ENCODE results near the gene CACHD1. TPM values are rescaled to one million over a fixed set of nuclear protein-coding genes. Genes with fewer than 3 reads are reported as not detected.

The CACHD1 gene
- total RNA-seq, 4 donors from 2014 or later = 7.7 to 20.1 (median 9.8) TPM

- peak overlapping the region in 3 of 4 donors; percentile 42 to 71 (median 44) for H3K27ac ChIP-seq
Observed at GRCh38 chr1:64535938-64536835, 66.3 kb downstream of the CACHD1 start.

GRCh38 chr1:64536836-64537490, 67.0 kb downstream of the CACHD1 start:
- WGBS, 2 donors (ENCODE audit: low coverage in 1 of 2) = 51 to 58% methylated on average over 4 to 8 of the region's 8 CpGs
- Histone ChIP-seq H3K27ac (peak overlapping the region in 3 of 4 donors; percentile 42 to 71 (median 44)), H3K9me3 (no peaks in the 10 kb centered on the region), H3K4me1 (peaks cover 7 to 67% (median 12%) of the 10 kb centered on the region in 3 donors), H3K36me3 (no peaks in the 10 kb centered on the region), H3K4me3 (no peak overlapping the region), H3K27me3 (no peaks in the 10 kb centered on the region)
- TF ChIP-seq POLR2A (IDR thresholded peaks at IDR 0.05) = no peak
- TF ChIP-seq, protein P1, sequence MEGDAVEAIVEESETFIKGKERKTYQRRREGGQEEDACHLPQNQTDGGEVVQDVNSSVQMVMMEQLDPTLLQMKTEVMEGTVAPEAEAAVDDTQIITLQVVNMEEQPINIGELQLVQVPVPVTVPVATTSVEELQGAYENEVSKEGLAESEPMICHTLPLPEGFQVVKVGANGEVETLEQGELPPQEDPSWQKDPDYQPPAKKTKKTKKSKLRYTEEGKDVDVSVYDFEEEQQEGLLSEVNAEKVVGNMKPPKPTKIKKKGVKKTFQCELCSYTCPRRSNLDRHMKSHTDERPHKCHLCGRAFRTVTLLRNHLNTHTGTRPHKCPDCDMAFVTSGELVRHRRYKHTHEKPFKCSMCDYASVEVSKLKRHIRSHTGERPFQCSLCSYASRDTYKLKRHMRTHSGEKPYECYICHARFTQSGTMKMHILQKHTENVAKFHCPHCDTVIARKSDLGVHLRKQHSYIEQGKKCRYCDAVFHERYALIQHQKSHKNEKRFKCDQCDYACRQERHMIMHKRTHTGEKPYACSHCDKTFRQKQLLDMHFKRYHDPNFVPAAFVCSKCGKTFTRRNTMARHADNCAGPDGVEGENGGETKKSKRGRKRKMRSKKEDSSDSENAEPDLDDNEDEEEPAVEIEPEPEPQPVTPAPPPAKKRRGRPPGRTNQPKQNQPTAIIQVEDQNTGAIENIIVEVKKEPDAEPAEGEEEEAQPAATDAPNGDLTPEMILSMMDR (IDR thresholded peaks at IDR 0.05) = no peak
- no peak for TF ChIP-seq EP300 (IDR thresholded peaks at IDR 0.05)
- no peak for TF ChIP-seq POLR2AphosphoS5 (IDR thresholded peaks at IDR 0.05)
- no peak for ATAC-seq

More at GRCh38 chr1:64535938-64536835, 66.3 kb downstream of the CACHD1 start:
- no peaks in the 10 kb centered on the region for H3K9me3 ChIP-seq
- no peaks in the 10 kb centered on the region for H3K36me3 ChIP-seq
- H3K27me3 ChIP-seq = no peaks in the 10 kb centered on the region
- WGBS, 2 donors (ENCODE audit: low coverage in 1 of 2) = 25 to 35% methylated on average over 7 to 10 of the region's 10 CpGs
- TF ChIP-seq EP300 (IDR thresholded peaks at IDR 0.05) (no peak), POLR2AphosphoS5 (IDR thresholded peaks at IDR 0.05) (peak; percentile 37)
- H3K4me1 ChIP-seq = peaks cover 7 to 66% (median 12%) of the 10 kb centered on the region in 3 donors
- no peak for ATAC-seq
- H3K4me3 ChIP-seq = peak overlapping the region in 1 of 2 donors; percentile 5

DNA sequence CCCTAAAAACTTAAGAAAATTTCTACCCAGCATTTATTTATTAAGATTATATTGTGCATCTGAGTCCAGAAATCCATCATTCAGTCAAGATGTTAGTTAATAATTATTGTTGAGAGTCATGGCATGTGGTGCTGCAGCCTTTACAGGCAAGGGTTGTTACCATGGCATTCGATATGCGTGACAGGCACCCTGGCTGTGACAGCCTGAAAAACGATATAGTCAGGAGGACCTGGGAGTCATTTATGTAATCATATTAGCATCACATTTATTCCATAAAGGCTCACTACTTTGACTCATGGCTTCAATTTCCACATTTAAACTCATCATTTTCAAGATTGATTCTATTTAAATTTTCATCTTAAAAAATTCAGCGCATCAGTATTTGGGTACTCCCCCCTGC, 68.0 kb downstream of the CACHD1 start:
- no peaks in the 10 kb centered on the region for H3K9me3 ChIP-seq
- peaks cover 7 to 67% (median 12%) of the 10 kb centered on the region in 3 donors for H3K4me1 ChIP-seq
- no peaks in the 10 kb centered on the region for H3K27me3 ChIP-seq
- H3K4me3 ChIP-seq = no peak overlapping the region
- WGBS, 2 donors (ENCODE audit: low coverage in 1 of 2) = 75 to 83% methylated on average over 4 of the region's 4 CpGs
- no peaks in the 10 kb centered on the region for H3K36me3 ChIP-seq
- no peak for ATAC-seq
- H3K27ac ChIP-seq = peak overlapping the region in 1 of 4 donors; percentile 71
- no peak for TF ChIP-seq POLR2AphosphoS5 (IDR thresholded peaks at IDR 0.05)
- no peak for TF ChIP-seq POLR2A (IDR thresholded peaks at IDR 0.05)
- no peak for TF ChIP-seq EP300 (IDR thresholded peaks at IDR 0.05)
- TF ChIP-seq, protein P1 (IDR thresholded peaks at IDR 0.05) = no peak

- ATAC-seq = no peak
- no peak for TF ChIP-seq POLR2AphosphoS5 (IDR thresholded peaks at IDR 0.05)
- TF ChIP-seq POLR2A (IDR thresholded peaks at IDR 0.05) = no peak
- TF ChIP-seq, protein P1 (IDR thresholded peaks at IDR 0.05) = no peak
- no peak for TF ChIP-seq EP300 (IDR thresholded peaks at IDR 0.05)
- Histone ChIP-seq H3K4me3 (no peak overlapping the region), H3K9me3 (no peaks in the 10 kb centered on the region), H3K27me3 (no peaks in the 10 kb centered on the region), H3K36me3 (no peaks in the 10 kb centered on the region), H3K4me1 (peaks cover 7 to 67% (median 12%) of the 10 kb centered on the region in 3 donors), H3K27ac (peak overlapping the region in 1 of 4 donors; percentile 68)
- WGBS, 2 donors (ENCODE audit: low coverage in 1 of 2) = 68% methylated on average over 3 of the region's 3 CpGs
Observed at GRCh38 chr1:64538389-64538788, 68.5 kb downstream of the CACHD1 start.

- ATAC-seq = no peak
Observed at GRCh38 chr1:64539289-64539688, 69.4 kb downstream of the CACHD1 start.

More at GRCh38 chr1:64539289-64539688, 69.4 kb downstream of the CACHD1 start:
- Histone ChIP-seq H3K36me3 (no peaks in the 10 kb centered on the region), H3K4me1 (peaks cover 7 to 73% (median 12%) of the 10 kb centered on the region in 3 donors), H3K27ac (peak overlapping the region in 3 of 4 donors; percentile 23 to 68 (median 44)), H3K27me3 (no peaks in the 10 kb centered on the region), H3K9me3 (no peaks in the 10 kb centered on the region), H3K4me3 (no peak overlapping the region)
- WGBS, 2 donors (ENCODE audit: low coverage in 1 of 2) = 36 to 41% methylated on average over 2 to 3 of the region's 3 CpGs
- TF ChIP-seq POLR2AphosphoS5 (IDR thresholded peaks at IDR 0.05) (no peak), EP300 (IDR thresholded peaks at IDR 0.05) (no peak), POLR2A (IDR thresholded peaks at IDR 0.05) (no peak)
- TF ChIP-seq, protein P1 (IDR thresholded peaks at IDR 0.05) = no peak

All from gastroesophageal sphincter (tissue), 4 donors.